HepG2 (cell line): ENCODE results near the gene NDST1. TPM values are rescaled to one million over a fixed set of nuclear protein-coding genes. Genes with fewer than 3 reads are reported as not detected.

Experiments
- ATAC-seq: fragments of 200-7000 bp; cut with Tn5 transposase; 3 replicates; pipeline ENCODE4 v1.9.1; 2020; ENCODE audit warnings: mild to moderate bottlenecking, moderate library complexity
- BruUV-seq: library from RNA; stranded (reverse); fragments of 400-500 nt; replicated peaks from 2 replicates; lab custom pipeline; 2021; lab: Mats Ljungman, UMichigan
- CTCF ChIA-PET: fragments of 300-600 bp; formaldehyde crosslinking; extraction: SDS; loops from one replicate; lab custom pipeline; 2021; ENCODE audit warnings: low total read pairs, inconsistent platforms, low intra/inter-chr PET ratio; lab: Yijun Ruan, JAX
- POLR2A ChIA-PET: fragments of 350-600 bp; sonication (Branson Sonifier 250); formaldehyde crosslinking; loops from one replicate; lab custom pipeline; 2020; ENCODE audit warnings: antibody characterized with exemption, inconsistent platforms; lab: Yijun Ruan, JAX
- DNase-seq: peaks from one replicate; pipeline ENCODE4 v3.0.0-alpha.2; 2015; ENCODE audit warnings: low spot score
- FAIRE-seq: peaks from 3 replicates; lab custom pipeline; 2011; peaks lifted over from hg19 to GRCh38; lab: Jason Lieb, UNC
- H2AFZ ChIP-seq: one replicate; pipeline ENCODE4 v1.6.1; 2011; ENCODE audit warnings: low read length, inconsistent platforms
- H3K27ac ChIP-seq: fragments of 300-600 bp; 3 replicates; pipeline ENCODE4 v1.8.0; 2011; ENCODE audit warnings: mixed run types, mild to moderate bottlenecking, mixed read lengths, low read length, inconsistent platforms; ENCODE audit not compliant: insufficient read depth; ENCODE audit errors: extremely low read length
- H3K27me3 ChIP-seq, 2 experiments: fragments of 200-600 bp in 1 of 2; 2 replicates in 1 of 2; 3 replicates in 1 of 2; pipeline versions ENCODE4 v1.6.0 to v1.8.0; 2011; ENCODE audit warnings: low read length in 2 of 2, mild to moderate bottlenecking in 2 of 2, moderate library complexity in 2 of 2, inconsistent platforms in 1 of 2; ENCODE audit not compliant: insufficient read depth in 2 of 2, control insufficient read depth in 1 of 2
- H3K36me3 ChIP-seq, 2 experiments: fragments of 200-600 bp in 1 of 2; replicated peaks in 1 of 2; 2 replicates in 1 of 2; 3 replicates in 1 of 2; pipeline versions ENCODE4 v1.5.1 to v1.8.0; 2011; ENCODE audit warnings: low read length in 2 of 2, inconsistent platforms in 1 of 2; ENCODE audit not compliant: insufficient read depth in 2 of 2, control insufficient read depth in 1 of 2
- H3K4me1 ChIP-seq: 2 replicates; pipeline ENCODE4 v1.5.1; 2012; ENCODE audit warnings: low read length, inconsistent platforms; ENCODE audit not compliant: insufficient read depth
- H3K4me2 ChIP-seq: 2 replicates; pipeline ENCODE4 v1.6.0; 2011; ENCODE audit warnings: low read depth, low read length, inconsistent platforms
- H3K4me3 ChIP-seq, 3 experiments: fragments of 200-600 bp in 1 of 3; sonication (generic), shearing (Covaris generic) in 1 of 3; replicated peaks in 1 of 3; 2 replicates each; pipeline ENCODE4 v1.5.1; 2011 to 2016; ENCODE audit warnings: low read length in 3 of 3, inconsistent platforms in 2 of 3, low read depth in 2 of 3, mild to moderate bottlenecking in 2 of 3, control low read depth in 1 of 3, mixed read lengths in 1 of 3; ENCODE audit not compliant: insufficient read depth in 1 of 3
- H3K79me2 ChIP-seq: one replicate; pipeline ENCODE4 v1.6.1; 2011; ENCODE audit warnings: low read length, inconsistent platforms; ENCODE audit not compliant: insufficient read depth
- H3K9ac ChIP-seq: 2 replicates; pipeline ENCODE4 v1.6.0; 2011; ENCODE audit warnings: mild to moderate bottlenecking, low read depth, low read length, inconsistent platforms; ENCODE audit not compliant: insufficient read depth
- H3K9me3 ChIP-seq: 2 replicates; pipeline ENCODE4 v1.5.1; 2012; ENCODE audit warnings: mild to moderate bottlenecking, low read length
- H4K20me1 ChIP-seq: 2 replicates; pipeline ENCODE4 v1.6.0; 2011; ENCODE audit warnings: inconsistent platforms, mild to moderate bottlenecking, low read length, moderate library complexity; ENCODE audit not compliant: insufficient read depth
- HNRNPL ChIP-seq: fragments of 200-400 bp; formaldehyde crosslinking; IDR thresholded peaks from 2 replicates; pipeline ENCODE4 v1.6.1; 2017; ENCODE audit warnings: mild to moderate bottlenecking, low read depth, low read length
- IRF2 ChIP-seq: IDR thresholded peaks from 2 replicates; pipeline ENCODE4 v1.6.1; 2018; ENCODE audit warnings: missing genetic modification reagents, missing compliant biosample characterization
- ZFX ChIP-seq: sonication (generic); formaldehyde crosslinking; IDR thresholded peaks from 2 replicates; pipeline ENCODE4 v1.4.0; 2020; ENCODE audit warnings: mild to moderate bottlenecking, low read depth, missing genetic modification reagents, moderate library complexity
- WGBS: methylation state at CpG from one replicate; pipeline ENCODE4 v1.1.6; 2017; ENCODE audit warnings: low lambda C conversion rate; 5-methylcytosine and 5-hydroxymethylcytosine counted together
- in situ Hi-C: cut with HindIII; loops from 2 replicates; pipeline ENCODE4 v1.10.0; 2017; ENCODE audit warnings: low pct_unique_long_range_greater_than_20kb; ENCODE audit not compliant: extremely low pct_ligation_motif_present
- intact Hi-C: fragments of 100-400 bp; cut with micrococcal nuclease; formaldehyde crosslinking; loops from one replicate; pipeline ENCODE4 v1.10.0; 2022; ENCODE audit not compliant: unreplicated experiment
- polyA plus RNA-seq, 8 experiments: library from polyadenylated mRNA; depleted of rRNA in 3 of 8; stranded (reverse) in 7 of 8; unstranded in 1 of 8; fragments of >200 nt; fragmentation: Illumina TruSeq in 4 of 8; extraction: Trizol in 4 of 8; gene quantifications; 2 replicates each; pipeline versions ENCODE4 v1.2.1 to v1.2.3, GENCODE V29; 2011 to 2016; ENCODE audit warnings: low read depth in 4 of 8, missing spikeins in 1 of 8, mixed read lengths in 1 of 8; ENCODE audit not compliant: insufficient read depth in 1 of 8
- total RNA-seq, 5 experiments: library from RNA; depleted of rRNA; stranded (reverse); fragments of >200 nt; fragmentation: Illumina TruSeq; extraction: Trizol; gene quantifications; 2 replicates each; pipeline ENCODE4 v1.2.3, GENCODE V29; 2016; ENCODE audit warnings: low read depth in 1 of 5
- TF ChIP-seq, protein P1 (sequence below): sonication (generic); formaldehyde crosslinking; IDR thresholded peaks from 2 replicates; pipeline ENCODE4 v1.9.0; 2022; ENCODE audit warnings: low read depth, missing genetic modification reagents

NDST1 gene
- total and polyA plus RNA-seq, 2 of the 13 experiments (the other 11 are each of a cell fraction or from before 2014, with no cell fraction given) = 23.8 to 26.2 TPM

DNA sequence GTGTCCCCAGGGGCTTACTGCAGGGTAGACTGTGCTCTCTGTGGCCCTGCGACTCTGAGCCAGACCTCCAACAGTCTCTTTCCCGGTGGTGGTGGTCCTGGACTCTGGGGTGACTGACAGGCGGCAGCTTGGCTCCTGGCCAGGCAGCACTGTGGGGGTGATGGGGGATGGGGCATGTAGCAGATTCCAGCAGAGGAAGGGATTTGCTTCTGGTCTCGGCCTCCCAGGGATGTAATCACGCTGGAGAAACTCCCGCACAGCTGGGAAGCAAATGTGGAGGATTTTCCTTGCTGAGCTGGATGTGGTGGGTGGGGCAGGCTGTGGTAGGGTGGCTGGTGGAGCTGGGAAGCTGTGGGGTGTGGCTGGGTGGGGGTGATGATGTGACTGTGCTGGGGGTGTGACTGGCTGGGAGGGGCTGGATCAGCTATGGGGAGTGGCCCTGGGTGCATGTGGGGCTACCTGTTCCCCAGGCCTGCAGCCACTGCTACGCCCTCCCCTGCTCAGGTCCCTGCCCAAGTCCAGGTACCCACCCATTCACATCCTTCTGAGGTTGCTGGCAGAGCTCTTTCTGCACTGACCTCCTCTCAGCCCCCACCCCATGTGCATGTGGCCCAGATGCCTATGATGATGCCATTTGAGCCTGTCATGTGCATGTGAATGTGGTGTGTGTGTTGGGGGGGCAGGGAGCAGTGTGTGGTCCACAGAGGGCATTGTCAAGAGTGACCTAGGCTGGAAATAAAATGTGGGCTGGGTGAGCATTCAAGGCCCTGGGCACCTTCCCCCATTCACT lies 3.8 kb downstream of the NDST1 start (continued):
- TF ChIP-seq HNRNPL = 0 out of 2 replicates have a peak, but pooled peaks have one; percentile 5

DNA sequence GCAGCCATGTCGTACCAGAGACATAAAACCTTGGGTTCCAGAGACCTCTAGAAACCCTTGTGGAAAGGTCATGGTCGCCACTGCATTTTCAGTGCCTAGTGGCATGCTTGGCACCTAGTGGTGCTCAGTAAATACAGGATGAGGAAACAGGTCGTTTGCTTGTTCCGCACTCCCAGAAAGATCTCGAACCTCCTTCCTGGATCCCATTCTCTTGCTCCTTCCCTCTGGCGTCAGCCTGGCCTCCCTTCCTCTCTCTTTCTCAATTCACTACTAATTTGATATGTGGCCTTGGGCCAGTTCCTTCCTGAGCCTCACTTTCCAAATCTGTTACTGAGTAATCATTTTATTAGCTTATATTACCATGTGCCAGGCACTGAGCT lies 4.4 kb downstream of the NDST1 start:
- H4K20me1 ChIP-seq = peaks cover 21% of the 10 kb centered on the region; the same call in 1 of the 2 replicates
- H3K27ac ChIP-seq = peak overlapping the region; percentile 77
- no peak overlapping the region for H3K4me3 ChIP-seq
- DNase-seq (no peak), ATAC-seq (no peak), FAIRE-seq (no peak)
- intact Hi-C loops (no loop called here), in situ Hi-C loops (no loop called here)
- H3K79me2 ChIP-seq = peaks cover 80% of the 10 kb centered on the region
- H3K27me3 ChIP-seq = no peaks in the 10 kb centered on the region
- TF ChIP-seq, protein P1, sequence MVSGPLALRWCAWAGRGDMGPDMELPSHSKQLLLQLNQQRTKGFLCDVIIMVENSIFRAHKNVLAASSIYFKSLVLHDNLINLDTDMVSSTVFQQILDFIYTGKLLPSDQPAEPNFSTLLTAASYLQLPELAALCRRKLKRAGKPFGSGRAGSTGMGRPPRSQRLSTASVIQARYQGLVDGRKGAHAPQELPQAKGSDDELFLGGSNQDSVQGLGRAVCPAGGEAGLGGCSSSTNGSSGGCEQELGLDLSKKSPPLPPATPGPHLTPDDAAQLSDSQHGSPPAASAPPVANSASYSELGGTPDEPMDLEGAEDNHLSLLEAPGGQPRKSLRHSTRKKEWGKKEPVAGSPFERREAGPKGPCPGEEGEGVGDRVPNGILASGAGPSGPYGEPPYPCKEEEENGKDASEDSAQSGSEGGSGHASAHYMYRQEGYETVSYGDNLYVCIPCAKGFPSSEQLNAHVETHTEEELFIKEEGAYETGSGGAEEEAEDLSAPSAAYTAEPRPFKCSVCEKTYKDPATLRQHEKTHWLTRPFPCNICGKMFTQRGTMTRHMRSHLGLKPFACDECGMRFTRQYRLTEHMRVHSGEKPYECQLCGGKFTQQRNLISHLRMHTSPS (CRISPR knock-in tag) = peak; percentile 65; the same call in 1 of the 2 replicates
- TF ChIP-seq HNRNPL (0 out of 2 replicates have a peak, but pooled peaks have one; percentile 7), ZFX (CRISPR knock-in tag) (no peak), IRF2 (CRISPR knock-in tag) (no peak)
- no TSS peak for BruUV-seq
- CTCF ChIA-PET = no interaction called here
- WGBS = 89% methylated on average over 5 of the region's 6 CpGs
- no peak overlapping the region for H2AFZ ChIP-seq
- no peaks in the 10 kb centered on the region; a peak in 2 of 5 replicates for H3K36me3 ChIP-seq
- H3K4me1 ChIP-seq = peaks cover 98% of the 10 kb centered on the region
- H3K9ac ChIP-seq = no peak overlapping the region
- H3K4me2 ChIP-seq = no peak overlapping the region
- no peaks in the 10 kb centered on the region for H3K9me3 ChIP-seq
- POLR2A ChIA-PET = interaction anchor here (3.0 kb wide), 1 partner anchor 26 kb away, joined by 23 read pairs; no protein-coding TSS in a partner anchor
